ENCODE data around the gene LIN7B.
"Not testable (repeated sequence)": the region's sequence is repeated elsewhere in the genome, so short reads cannot be mapped to it uniquely, and the experiment has no call there.

DNA sequence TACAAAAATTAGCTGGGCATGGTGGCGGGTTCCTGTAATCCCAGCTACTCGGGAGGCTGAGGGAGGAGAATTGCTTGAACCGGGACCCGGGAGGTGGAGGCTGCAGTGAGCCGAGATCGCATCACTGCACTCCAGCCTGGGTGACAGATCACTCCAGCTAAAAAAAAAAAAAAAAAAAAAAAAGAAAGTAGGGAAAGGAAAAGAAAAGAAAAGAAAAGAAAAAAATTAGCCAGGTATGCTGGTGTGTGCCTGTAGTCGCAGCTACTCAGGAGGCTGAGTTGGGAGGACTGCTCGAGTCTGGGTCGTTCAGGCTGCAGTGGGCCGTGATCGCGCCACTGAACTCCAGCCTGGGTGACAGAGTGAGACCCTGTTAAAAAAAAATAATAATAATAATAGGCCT, 13.1 kb downstream of the LIN7B start:
- not testable (repeated sequence) for TF ChIP-seq POLR2AphosphoS5, POLR2A (IDR thresholded peaks at IDR 0.05)

Measured in gastroesophageal sphincter (tissue), 2 donors.